HEK293 (cell line): Measurements from ENCODE around the gene AIF1L.

Experiments
- CTCF ChIP-seq: fragments of 450-650 bp; formaldehyde crosslinking; IDR thresholded peaks from 2 replicates; pipeline ENCODE4 v1.5.1; 2016; ENCODE audit warnings: missing biosample characterization, missing genetic modification characterization
- GFI1B ChIP-seq: fragments of 450-650 bp; formaldehyde crosslinking; IDR thresholded peaks from 2 replicates; pipeline ENCODE4 v1.5.1; 2016; ENCODE audit warnings: missing biosample characterization, missing genetic modification characterization
- ZNF114 ChIP-seq: fragments of 450-650 bp; formaldehyde crosslinking; IDR thresholded peaks from 2 replicates; pipeline ENCODE4 v1.5.0; 2017; ENCODE audit warnings: missing biosample characterization, missing genetic modification characterization

GRCh38 chr9:131050831-131051230, 45.5 kb upstream of the AIF1L start:
- TF ChIP-seq CTCF (tag by site-specific recombination) = no peak
- no peak for TF ChIP-seq ZNF114 (tag by site-specific recombination)
- no peak for TF ChIP-seq GFI1B (tag by site-specific recombination)
